Measurements from ENCODE around the gene SUPT3H. TPM values are rescaled to one million over a fixed set of nuclear protein-coding genes. Genes with fewer than 3 reads are reported as not detected.

Gene SUPT3H
- total and polyA plus RNA-seq, 4 donors: 2.3 to 9.4 (median 5.8) TPM

DNA sequence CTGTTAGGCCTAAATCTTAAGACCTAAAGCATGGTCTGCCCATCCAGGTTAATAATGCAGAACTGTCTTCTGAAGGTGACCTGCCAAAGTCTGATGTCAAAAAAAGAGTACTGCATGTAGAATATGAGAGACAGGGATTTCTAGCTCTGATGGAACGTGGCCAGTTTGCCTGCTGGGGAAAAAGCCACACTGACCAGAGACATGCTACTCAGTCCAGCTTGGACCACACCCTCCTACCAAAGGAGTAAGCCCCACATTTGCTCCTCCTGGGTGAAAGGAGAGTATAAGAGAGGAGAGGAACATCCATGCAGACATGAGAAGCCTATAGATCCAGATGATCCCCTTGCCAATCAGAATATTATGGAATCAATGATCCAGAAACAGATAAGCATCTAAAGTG is 279.5 kb downstream of the SUPT3H start:
- Histone ChIP-seq H3K36me3 (ENCODE audit: control insufficient read depth in 1 of 2, insufficient read depth in 2 of 2, low read length in 1 of 2) (no peaks in the 10 kb centered on the region), H3K4me3 (ENCODE audit: low read length in 2 of 2) (no peak overlapping the region), H3K27me3 (ENCODE audit: control insufficient read depth in 1 of 2, insufficient read depth in 2 of 2, low read length in 1 of 2) (no peaks in the 10 kb centered on the region), H3K27ac (ENCODE audit: low read depth in 1 of 2, low read length in 2 of 2) (no peak overlapping the region), H3K9me3 (ENCODE audit: control insufficient read depth, low read length) (no peaks in the 10 kb centered on the region), H3K4me1 (ENCODE audit: control insufficient read depth in 1 of 2, insufficient read depth in 2 of 2, low read length in 2 of 2) (no peaks in the 10 kb centered on the region)
- intact Hi-C loops (cut with DNase I): no loop called here
- 81% methylated on average over 1 of the region's 1 CpG for WGBS, 2 donors
- ATAC-seq (ENCODE audit: low FRiP score): no peak
- DNase-seq: no peak

DNA sequence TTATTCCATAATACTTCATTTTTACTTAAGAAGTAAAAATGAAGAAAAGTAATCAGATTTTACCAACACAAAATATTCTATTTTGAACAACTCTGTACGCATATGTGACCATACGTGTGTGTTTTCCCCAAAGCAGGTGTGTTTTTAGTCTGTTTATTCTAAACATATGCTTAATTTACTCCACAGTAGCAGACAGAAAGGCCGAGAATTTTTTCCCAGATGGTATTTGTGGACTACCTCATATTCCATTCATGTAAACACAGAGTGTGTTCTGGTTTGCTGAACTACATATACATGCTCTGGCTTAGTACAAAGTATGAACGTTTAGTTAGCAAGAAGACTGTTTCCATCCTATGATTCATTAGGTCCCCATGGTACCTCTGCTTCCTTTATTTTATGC is 282.9 kb downstream of the SUPT3H start:
- ATAC-seq (ENCODE audit: low FRiP score): no peak
- intact Hi-C loops (cut with DNase I): no loop called here
- H3K36me3 ChIP-seq (ENCODE audit: control insufficient read depth in 1 of 2, insufficient read depth in 2 of 2, low read length in 1 of 2): no peaks in the 10 kb centered on the region
- DNase-seq: no peak
- H3K9me3 ChIP-seq (ENCODE audit: control insufficient read depth, low read length): no peaks in the 10 kb centered on the region
- no peaks in the 10 kb centered on the region for H3K27me3 ChIP-seq (ENCODE audit: control insufficient read depth in 1 of 2, insufficient read depth in 2 of 2, low read length in 1 of 2)
- 77 to 78% methylated on average over 4 of the region's 4 CpGs for WGBS, 2 donors
- no peaks in the 10 kb centered on the region for H3K4me1 ChIP-seq (ENCODE audit: control insufficient read depth in 1 of 2, insufficient read depth in 2 of 2, low read length in 2 of 2)
- no peak overlapping the region for H3K4me3 ChIP-seq (ENCODE audit: low read length in 2 of 2)
- H3K27ac ChIP-seq (ENCODE audit: low read depth in 1 of 2, low read length in 2 of 2): no peak overlapping the region

DNA sequence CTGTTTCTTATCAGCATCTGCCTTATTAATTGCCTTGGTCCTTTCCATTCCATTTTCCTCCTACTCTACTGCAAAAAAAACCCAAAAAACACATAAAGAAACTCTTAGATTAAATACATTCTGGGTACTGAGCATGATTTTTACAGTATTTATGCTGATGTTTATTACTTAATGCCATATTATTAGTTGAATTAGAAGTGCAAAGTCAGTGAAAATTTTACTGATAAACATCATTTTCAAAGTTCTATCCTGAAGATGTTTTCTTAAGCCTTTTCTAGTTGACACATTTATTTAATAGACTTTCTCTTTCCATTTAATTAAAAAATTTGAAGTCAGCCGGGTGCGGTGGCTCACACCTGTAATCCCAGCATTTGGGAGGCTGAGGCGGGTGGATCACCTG is 285.6 kb downstream of the SUPT3H start:
- Histone ChIP-seq H3K27ac (ENCODE audit: low read depth in 1 of 2, low read length in 2 of 2) (no peak overlapping the region), H3K9me3 (ENCODE audit: control insufficient read depth, low read length) (no peaks in the 10 kb centered on the region), H3K4me3 (ENCODE audit: low read length in 2 of 2) (no peak overlapping the region), H3K27me3 (ENCODE audit: control insufficient read depth in 1 of 2, insufficient read depth in 2 of 2, low read length in 1 of 2) (no peaks in the 10 kb centered on the region), H3K36me3 (ENCODE audit: control insufficient read depth in 1 of 2, insufficient read depth in 2 of 2, low read length in 1 of 2) (no peaks in the 10 kb centered on the region), H3K4me1 (ENCODE audit: control insufficient read depth in 1 of 2, insufficient read depth in 2 of 2, low read length in 2 of 2) (no peaks in the 10 kb centered on the region)
- ATAC-seq (ENCODE audit: low FRiP score) (no peak), DNase-seq (no peak)
- intact Hi-C loops (cut with DNase I): no loop called here
- WGBS, 2 donors: 97% methylated on average over 3 of the region's 3 CpGs

DNA sequence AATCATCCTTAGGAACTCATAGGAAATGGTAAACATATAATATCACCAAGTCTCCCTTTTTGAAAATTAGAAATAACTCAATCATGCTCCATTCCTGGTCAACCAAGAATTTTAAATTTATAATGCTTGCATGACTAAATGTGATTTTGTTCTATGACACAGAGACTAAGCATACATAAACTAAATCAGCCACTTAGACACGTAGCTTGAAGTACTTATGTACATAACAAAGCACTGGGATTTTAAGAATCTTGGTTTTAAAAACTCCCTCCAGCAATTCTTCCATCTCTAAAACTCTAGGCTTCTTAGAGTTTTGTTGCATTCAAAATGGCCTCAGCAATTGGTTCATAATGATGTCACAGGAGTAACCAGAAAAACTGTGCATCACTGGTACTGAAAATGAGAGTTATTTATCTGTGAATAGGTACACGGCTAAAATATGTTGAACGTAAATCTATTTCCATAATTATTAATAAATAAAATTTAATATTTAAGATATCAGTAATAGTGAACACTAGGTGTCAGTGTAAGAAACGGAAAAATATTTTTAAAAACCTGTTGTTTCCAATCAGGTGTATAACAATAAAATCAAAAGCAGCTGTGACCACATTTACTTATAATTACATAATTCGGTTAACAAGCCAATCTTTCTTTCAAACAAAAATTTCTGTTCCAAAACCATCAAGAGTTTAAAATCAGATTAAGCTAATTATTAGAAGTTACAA is 291.2 kb downstream of the SUPT3H start:
- no peak for ATAC-seq (ENCODE audit: low FRiP score)
- 76 to 84% methylated on average over 5 of the region's 5 CpGs for WGBS, 2 donors

DNA sequence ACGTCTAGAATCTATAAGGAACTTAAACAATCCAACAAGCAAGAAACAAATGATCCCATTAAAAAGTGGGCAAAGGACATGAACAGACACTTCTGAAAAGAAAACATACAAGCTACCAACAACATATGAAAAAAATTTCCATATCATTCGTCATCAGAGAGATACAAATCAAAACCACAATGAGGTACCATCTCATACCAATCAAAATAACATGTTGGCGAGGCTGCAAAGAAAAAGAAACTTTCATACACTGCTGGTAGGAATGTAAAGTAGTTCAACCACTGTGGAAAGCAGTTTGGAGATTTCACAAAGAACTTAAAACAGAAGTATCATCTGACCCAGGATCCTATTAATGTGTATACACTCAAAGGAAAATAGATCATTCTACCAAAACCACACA is 293.5 kb downstream of the SUPT3H start:
- intact Hi-C loops (cut with DNase I): no loop called here
- no peak overlapping the region for H3K4me3 ChIP-seq (ENCODE audit: low read length in 2 of 2)
- no peak for ATAC-seq (ENCODE audit: low FRiP score)
- H3K4me1 ChIP-seq (ENCODE audit: control insufficient read depth in 1 of 2, insufficient read depth in 2 of 2, low read length in 2 of 2): no peaks in the 10 kb centered on the region
- H3K9me3 ChIP-seq (ENCODE audit: control insufficient read depth, low read length): no peaks in the 10 kb centered on the region
- 95 to 96% methylated on average over 3 of the region's 3 CpGs for WGBS, 2 donors
- no peaks in the 10 kb centered on the region for H3K27me3 ChIP-seq (ENCODE audit: control insufficient read depth in 1 of 2, insufficient read depth in 2 of 2, low read length in 1 of 2)
- no peaks in the 10 kb centered on the region for H3K36me3 ChIP-seq (ENCODE audit: control insufficient read depth in 1 of 2, insufficient read depth in 2 of 2, low read length in 1 of 2)
- no peak overlapping the region for H3K27ac ChIP-seq (ENCODE audit: low read depth in 1 of 2, low read length in 2 of 2)
- DNase-seq: no peak

More for the DNA sequence above, 291.2 kb downstream of the SUPT3H start:
- H3K36me3 ChIP-seq (ENCODE audit: control insufficient read depth in 1 of 2, insufficient read depth in 2 of 2, low read length in 1 of 2): no peaks in the 10 kb centered on the region
- no peaks in the 10 kb centered on the region for H3K4me1 ChIP-seq (ENCODE audit: control insufficient read depth in 1 of 2, insufficient read depth in 2 of 2, low read length in 2 of 2)
- no peak overlapping the region for H3K27ac ChIP-seq (ENCODE audit: low read depth in 1 of 2, low read length in 2 of 2)
- H3K9me3 ChIP-seq (ENCODE audit: control insufficient read depth, low read length): no peaks in the 10 kb centered on the region
- no peak for DNase-seq
- H3K27me3 ChIP-seq (ENCODE audit: control insufficient read depth in 1 of 2, insufficient read depth in 2 of 2, low read length in 1 of 2): no peaks in the 10 kb centered on the region
- H3K4me3 ChIP-seq (ENCODE audit: low read length in 2 of 2): no peak overlapping the region
- intact Hi-C loops (cut with DNase I): no loop called here

DNA sequence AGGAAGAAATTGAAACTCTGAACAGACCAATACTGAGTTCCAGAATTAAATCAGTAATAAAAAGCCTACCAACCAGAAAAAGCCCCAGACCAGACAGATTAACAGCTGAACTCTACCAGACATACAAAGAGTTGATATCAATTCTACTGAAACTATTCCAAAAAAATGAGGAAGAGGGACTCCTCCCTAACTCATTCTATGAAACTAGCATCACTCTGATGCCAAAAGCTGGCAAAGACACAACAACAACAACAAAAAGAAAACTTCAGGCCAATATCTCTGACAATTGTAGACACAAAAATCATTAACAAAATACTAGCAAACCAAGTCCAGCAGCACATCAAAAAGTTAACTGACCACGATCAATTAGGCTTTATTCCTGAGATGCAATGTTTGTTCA is 295.6 kb downstream of the SUPT3H start:
- Histone ChIP-seq H3K4me1 (ENCODE audit: control insufficient read depth in 1 of 2, insufficient read depth in 2 of 2, low read length in 2 of 2) (no peaks in the 10 kb centered on the region), H3K36me3 (ENCODE audit: control insufficient read depth in 1 of 2, insufficient read depth in 2 of 2, low read length in 1 of 2) (no peaks in the 10 kb centered on the region), H3K27me3 (ENCODE audit: control insufficient read depth in 1 of 2, insufficient read depth in 2 of 2, low read length in 1 of 2) (no peaks in the 10 kb centered on the region), H3K9me3 (ENCODE audit: control insufficient read depth, low read length) (no peaks in the 10 kb centered on the region), H3K4me3 (ENCODE audit: low read length in 2 of 2) (no peak overlapping the region), H3K27ac (ENCODE audit: low read depth in 1 of 2, low read length in 2 of 2) (no peak overlapping the region)
- ATAC-seq (ENCODE audit: low FRiP score) (no peak), DNase-seq (no peak)
- 75 to 78% methylated on average over 1 of the region's 1 CpG for WGBS, 2 donors
- intact Hi-C loops (cut with DNase I): no loop called here

DNA sequence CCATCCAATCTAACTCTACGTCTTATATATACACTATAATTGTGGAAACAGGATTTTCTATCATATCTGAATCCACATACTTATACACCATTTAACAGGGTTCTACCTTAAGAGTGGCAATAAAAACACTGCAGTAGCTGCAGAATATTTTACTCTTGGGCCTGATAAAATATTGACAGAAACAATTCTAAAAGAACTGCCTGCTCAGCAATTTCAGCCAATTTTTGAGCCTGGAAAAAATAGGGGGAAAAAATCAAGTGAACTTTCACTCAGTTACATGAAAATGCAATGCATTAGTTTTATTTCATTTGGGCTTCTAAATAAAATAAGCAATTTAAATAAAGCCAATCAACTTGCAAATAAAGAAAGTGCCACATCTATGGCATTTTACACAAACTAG is 296.1 kb downstream of the SUPT3H start:
- intact Hi-C loops (cut with DNase I): no loop called here
- 89 to 90% methylated on average over 1 of the region's 1 CpG for WGBS, 2 donors

DNA sequence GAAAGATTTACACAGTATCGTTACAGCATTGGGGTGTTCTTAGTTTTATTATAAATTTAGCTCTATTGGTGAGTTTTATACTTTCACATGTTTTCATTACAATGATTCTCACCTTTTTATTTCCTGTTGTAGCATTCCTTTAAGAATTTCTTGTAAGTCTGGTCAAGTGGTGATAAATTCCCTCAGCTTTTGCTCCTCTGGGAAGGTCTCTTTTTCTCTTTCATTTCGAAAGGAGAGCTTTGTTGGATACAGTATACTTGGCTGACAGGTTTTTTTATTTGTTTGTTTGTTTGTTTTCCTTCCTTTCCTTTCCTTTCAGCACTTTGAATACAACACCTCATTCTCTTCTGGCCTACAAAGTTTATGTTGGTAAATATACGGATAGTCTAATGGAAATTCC is 299.3 kb downstream of the SUPT3H start:
- ATAC-seq (ENCODE audit: low FRiP score) (no peak), DNase-seq (no peak)
- Histone ChIP-seq H3K4me3 (ENCODE audit: low read length in 2 of 2) (no peak overlapping the region), H3K36me3 (ENCODE audit: control insufficient read depth in 1 of 2, insufficient read depth in 2 of 2, low read length in 1 of 2) (no peaks in the 10 kb centered on the region), H3K9me3 (ENCODE audit: control insufficient read depth, low read length) (no peaks in the 10 kb centered on the region), H3K27me3 (ENCODE audit: control insufficient read depth in 1 of 2, insufficient read depth in 2 of 2, low read length in 1 of 2) (no peaks in the 10 kb centered on the region), H3K4me1 (ENCODE audit: control insufficient read depth in 1 of 2, insufficient read depth in 2 of 2, low read length in 2 of 2) (no peaks in the 10 kb centered on the region), H3K27ac (ENCODE audit: low read depth in 1 of 2, low read length in 2 of 2) (no peak overlapping the region)
- WGBS, 2 donors: 98 to 100% methylated on average over 3 of the region's 3 CpGs
- intact Hi-C loops (cut with DNase I): no loop called here

More for the DNA sequence above, 296.1 kb downstream of the SUPT3H start:
- ATAC-seq (ENCODE audit: low FRiP score): no peak
- Histone ChIP-seq H3K9me3 (ENCODE audit: control insufficient read depth, low read length) (no peaks in the 10 kb centered on the region), H3K36me3 (ENCODE audit: control insufficient read depth in 1 of 2, insufficient read depth in 2 of 2, low read length in 1 of 2) (no peaks in the 10 kb centered on the region), H3K4me1 (ENCODE audit: control insufficient read depth in 1 of 2, insufficient read depth in 2 of 2, low read length in 2 of 2) (no peaks in the 10 kb centered on the region), H3K27me3 (ENCODE audit: control insufficient read depth in 1 of 2, insufficient read depth in 2 of 2, low read length in 1 of 2) (no peaks in the 10 kb centered on the region), H3K27ac (ENCODE audit: low read depth in 1 of 2, low read length in 2 of 2) (no peak overlapping the region), H3K4me3 (ENCODE audit: low read length in 2 of 2) (no peak overlapping the region)
- DNase-seq: no peak

DNA sequence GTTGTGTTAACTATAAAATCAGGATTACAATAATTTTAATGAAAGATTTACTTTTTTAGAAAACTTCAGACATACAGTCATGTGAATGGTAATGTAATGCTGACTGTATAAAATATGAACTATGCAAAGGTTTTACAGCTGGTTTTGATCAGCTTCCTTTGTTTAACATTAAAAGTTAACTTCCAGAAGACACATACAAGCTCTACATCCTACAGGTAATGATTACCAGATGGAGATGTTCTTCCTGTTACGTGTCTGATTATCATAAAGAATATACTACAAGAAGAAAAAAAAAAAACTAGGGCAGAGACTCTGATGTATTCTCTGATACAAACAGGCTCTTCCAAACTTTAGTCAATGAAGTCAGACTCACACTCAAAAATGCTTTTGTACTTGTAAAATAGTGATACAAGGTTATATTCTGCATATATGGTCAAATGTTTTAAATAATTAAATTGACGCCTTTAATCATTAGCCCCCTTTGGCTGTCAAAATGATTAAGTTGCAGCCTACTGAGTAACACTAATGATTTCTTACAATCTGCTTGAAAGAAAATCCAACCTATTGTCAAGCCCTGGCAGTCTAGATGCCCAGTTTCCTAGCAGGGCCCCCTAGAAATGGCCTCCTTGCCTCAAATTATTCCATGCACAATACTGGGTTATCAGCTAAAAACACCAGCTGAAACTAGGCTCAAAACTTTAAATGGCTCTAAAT is 301.4 kb downstream of the SUPT3H start:
- Histone ChIP-seq H3K36me3 (ENCODE audit: control insufficient read depth in 1 of 2, insufficient read depth in 2 of 2, low read length in 1 of 2) (no peaks in the 10 kb centered on the region), H3K4me1 (ENCODE audit: control insufficient read depth in 1 of 2, insufficient read depth in 2 of 2, low read length in 2 of 2) (no peaks in the 10 kb centered on the region), H3K27ac (ENCODE audit: low read depth in 1 of 2, low read length in 2 of 2) (no peak overlapping the region), H3K4me3 (ENCODE audit: low read length in 2 of 2) (no peak overlapping the region), H3K9me3 (ENCODE audit: control insufficient read depth, low read length) (no peaks in the 10 kb centered on the region), H3K27me3 (ENCODE audit: control insufficient read depth in 1 of 2, insufficient read depth in 2 of 2, low read length in 1 of 2) (no peaks in the 10 kb centered on the region)
- ATAC-seq (ENCODE audit: low FRiP score) (no peak), DNase-seq (no peak)
- intact Hi-C loops (cut with DNase I): no loop called here
- 80 to 98% methylated on average over 2 of the region's 2 CpGs for WGBS, 2 donors
